ENCODE results near the gene TRIM60.
"Not testable (repeated sequence)": the region's sequence is repeated elsewhere in the genome, so short reads cannot be mapped to it uniquely, and the experiment has no call there.

Gene TRIM60

GRCh38 chr4:165053645-165054044 is 21.8 kb downstream of the TRIM60 start, which contains the start of gene TRIM75:
Gene TRIM75 (plus strand): TSS chr4:165053866. CDS start chr4:165059148, 5,282 bp downstream.
- DNase-seq (ENCODE audit: low spot score) = no peak

GRCh38 chr4:165055601-165056000 is 23.8 kb downstream of the TRIM60 start:
- no peak for DNase-seq (ENCODE audit: low spot score)

GRCh38 chr4:165058666-165059065 is 26.9 kb downstream of the TRIM60 start:
- DNase-seq (ENCODE audit: low spot score) = no peak

DNA sequence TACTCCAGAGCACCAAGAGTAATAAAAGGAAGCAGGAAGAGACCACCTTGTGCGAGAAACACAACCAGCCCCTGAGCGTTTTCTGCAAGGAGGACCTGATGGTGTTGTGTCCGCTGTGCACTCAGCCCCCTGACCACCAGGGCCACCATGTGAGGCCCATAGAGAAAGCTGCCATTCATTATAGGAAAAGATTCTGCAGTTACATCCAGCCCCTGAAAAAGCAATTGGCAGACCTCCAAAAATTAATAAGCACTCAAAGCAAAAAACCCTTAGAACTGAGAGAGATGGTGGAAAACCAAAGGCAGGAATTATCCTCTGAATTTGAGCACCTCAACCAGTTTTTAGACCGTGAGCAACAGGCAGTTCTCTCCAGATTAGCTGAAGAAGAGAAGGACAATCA is 27.6 kb downstream of the TRIM60 start:
- DNase-seq (ENCODE audit: low spot score) = no peak

GRCh38 chr4:165060938-165061337 is 29.1 kb downstream of the TRIM60 start:
- no peak for DNase-seq (ENCODE audit: low spot score)

DNA sequence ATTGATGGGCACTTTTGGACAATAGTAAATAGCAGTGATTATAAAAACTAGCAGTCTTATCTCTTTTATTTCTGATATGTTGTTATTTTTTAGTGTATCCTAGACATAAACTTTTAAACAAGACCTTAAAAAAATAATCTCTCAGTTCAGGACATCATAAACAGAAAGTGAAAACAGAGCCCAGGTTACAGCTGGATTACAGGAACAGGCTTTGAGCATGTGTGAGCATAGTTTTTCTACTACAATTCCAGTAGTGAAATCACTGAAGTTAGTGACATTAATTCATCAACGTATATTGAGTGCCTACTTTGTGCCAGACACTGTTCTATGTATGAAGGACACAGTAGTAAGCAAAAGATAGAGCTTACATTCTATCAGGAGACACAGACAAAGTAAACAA is 38.8 kb downstream of the TRIM60 start:
- DNase-seq (ENCODE audit: low spot score) = no peak

DNA sequence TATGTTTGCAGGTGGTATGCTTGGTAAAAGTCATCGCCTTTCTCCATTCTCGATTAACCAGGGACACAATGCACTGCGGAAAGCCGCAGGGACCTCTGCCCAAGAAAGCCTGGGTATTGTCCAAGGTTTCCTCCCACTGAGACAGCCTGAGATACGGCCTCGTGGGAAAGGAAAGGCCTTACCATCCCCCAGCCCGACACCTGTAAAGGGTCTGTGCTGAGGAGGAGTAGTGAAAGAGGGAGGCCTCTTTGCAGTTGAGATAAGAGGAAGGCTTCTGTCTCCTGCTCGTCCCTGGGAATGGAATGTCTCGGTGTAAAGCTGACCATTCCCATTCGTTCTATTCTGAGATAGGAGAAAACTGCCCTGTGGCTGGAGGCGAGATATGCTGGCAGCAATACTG is 41.5 kb downstream of the TRIM60 start:
- DNase-seq (ENCODE audit: low spot score) = not testable (repeated sequence)

GRCh38 chr4:165077034-165077578 is 45.3 kb downstream of the TRIM60 start:
- no peak for DNase-seq (ENCODE audit: low spot score)

DNA sequence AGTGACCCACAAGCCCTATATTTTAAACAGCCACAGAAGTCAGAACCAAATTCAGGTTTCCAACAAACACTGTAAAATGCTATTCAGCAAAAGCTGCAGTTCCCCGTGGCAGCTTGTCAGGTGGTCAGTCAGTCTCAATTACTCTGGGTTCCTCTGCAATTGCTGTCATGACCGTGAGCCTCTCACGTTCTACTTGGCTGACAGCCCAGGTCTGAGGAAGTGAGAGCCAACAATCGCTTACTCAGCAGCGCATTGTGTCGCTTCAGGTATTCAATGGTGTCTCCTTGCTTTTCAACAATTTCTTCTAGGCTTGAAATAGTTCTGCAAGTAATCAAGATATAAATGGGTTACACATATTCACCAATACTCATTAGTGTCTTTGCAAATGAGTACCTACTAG is 47.7 kb downstream of the TRIM60 start:
- no peak for DNase-seq (ENCODE audit: low spot score)

- DNase-seq (ENCODE audit: low spot score) = not testable (repeated sequence)
Measured at GRCh38 chr4:165084787-165085186, 53.0 kb downstream of the TRIM60 start.

GRCh38 chr4:165085946-165086345 is 54.1 kb downstream of the TRIM60 start:
- no peak for DNase-seq (ENCODE audit: low spot score)

GRCh38 chr4:165088366-165088765 is 56.6 kb downstream of the TRIM60 start:
- DNase-seq (ENCODE audit: low spot score) = no peak

Small RNA genes lying within 50 kb of the gene (small RNA-seq; reads per million reads assigned to genes)
- gene AC106872.12 = 0 reads per million in 2 experiments
